Measurements from ENCODE around the gene SCFD2.
"Not testable (repeated sequence)": the region's sequence is repeated elsewhere in the genome, so short reads cannot be mapped to it uniquely, and the experiment has no call there.

SCFD2 gene

DNA sequence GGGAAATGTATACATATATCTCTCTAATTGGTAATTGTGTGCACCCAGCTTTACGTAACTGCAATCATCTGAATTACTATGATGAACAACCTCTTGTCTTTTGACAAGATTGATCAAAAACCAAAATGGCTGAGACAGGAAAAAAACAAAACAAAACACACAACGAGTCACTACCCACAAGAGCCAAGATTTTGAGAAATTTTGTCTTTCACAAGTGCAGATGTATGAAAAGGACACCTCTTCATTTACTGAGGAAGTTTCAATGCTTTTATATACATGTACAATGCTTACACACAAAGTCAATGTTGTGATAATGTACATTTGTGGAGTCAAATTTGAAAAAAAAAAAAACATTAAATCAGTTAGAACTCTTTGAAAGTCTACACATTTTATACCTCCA lies 224.6 kb downstream of the SCFD2 start:
- DNase-seq (ENCODE audit: low spot score), result no peak
- no peak for TF ChIP-seq CTCF (IDR thresholded peaks at IDR 0.05; ENCODE audit: extremely low read depth, missing control alignments)

GRCh38 chr4:53139256-53139655 lies 226.6 kb downstream of the SCFD2 start:
- DNase-seq (ENCODE audit: low spot score), result not testable (repeated sequence)

GRCh38 chr4:53137468-53137867 lies 228.4 kb downstream of the SCFD2 start:
- TF ChIP-seq CTCF (IDR thresholded peaks at IDR 0.05; ENCODE audit: extremely low read depth, missing control alignments), result no peak
- DNase-seq (ENCODE audit: low spot score), result no peak

DNA sequence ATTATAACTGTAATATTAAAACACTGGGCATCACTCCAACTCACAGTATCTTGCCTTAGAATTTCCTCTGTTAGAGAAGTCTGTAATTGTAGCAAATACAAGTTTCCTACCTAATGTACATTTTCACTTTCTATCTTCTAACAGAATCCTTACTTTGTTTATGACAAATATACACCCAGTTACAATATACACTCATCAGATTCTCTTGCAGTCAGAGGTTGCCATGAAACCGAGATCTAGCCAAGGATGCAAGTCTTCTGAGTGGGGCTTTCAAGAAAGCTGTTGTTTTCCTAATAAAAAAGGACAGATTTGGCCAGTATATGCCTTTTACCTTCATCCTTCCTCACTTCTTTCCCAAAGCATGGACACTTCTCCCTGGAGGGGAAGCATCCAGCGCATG lies 228.9 kb downstream of the SCFD2 start:
- no peak for TF ChIP-seq CTCF (IDR thresholded peaks at IDR 0.05; ENCODE audit: extremely low read depth, missing control alignments)
- no peak for DNase-seq (ENCODE audit: low spot score)

- peak; percentile 30 for DNase-seq (ENCODE audit: low spot score)
- TF ChIP-seq CTCF (IDR thresholded peaks at IDR 0.05; ENCODE audit: extremely low read depth, missing control alignments), result no peak
Measured at GRCh38 chr4:53132132-53132891, 233.5 kb downstream of the SCFD2 start.

GRCh38 chr4:53131562-53131925 lies 234.3 kb downstream of the SCFD2 start:
- no peak for TF ChIP-seq CTCF (IDR thresholded peaks at IDR 0.05; ENCODE audit: extremely low read depth, missing control alignments)
- no peak for DNase-seq (ENCODE audit: low spot score)

DNA sequence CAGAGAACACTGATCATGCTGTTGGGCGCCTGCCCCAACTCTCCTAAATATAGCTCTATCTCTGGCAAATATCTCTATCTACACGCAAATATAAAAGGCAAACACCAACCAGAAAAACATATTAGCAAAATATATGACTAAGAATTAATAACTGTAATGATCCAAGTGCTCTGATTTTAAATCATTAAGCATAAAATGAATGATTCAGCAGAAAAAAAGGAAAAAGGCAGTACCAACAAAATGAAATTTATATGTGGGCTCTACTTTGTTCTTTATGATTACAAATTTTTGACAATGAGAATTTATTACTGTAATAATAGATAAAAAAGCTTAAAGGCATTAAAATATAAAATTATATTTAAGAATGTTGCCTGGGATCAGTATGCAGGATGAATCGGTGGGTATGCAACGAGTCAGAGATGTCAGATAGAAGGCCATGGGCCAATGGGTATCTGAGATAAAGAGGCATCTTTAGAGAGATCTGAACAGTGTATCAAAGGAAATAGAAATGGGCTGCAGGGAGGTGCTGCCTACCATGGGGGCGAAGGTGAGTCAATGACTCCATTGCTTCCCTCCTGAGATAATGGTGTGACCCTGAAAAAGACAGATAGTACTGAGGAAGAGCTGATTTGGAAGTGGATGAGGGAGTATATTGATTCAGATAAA lies 234.8 kb downstream of the SCFD2 start:
- no peak for TF ChIP-seq CTCF (IDR thresholded peaks at IDR 0.05; ENCODE audit: extremely low read depth, missing control alignments)
- DNase-seq (ENCODE audit: low spot score), result no peak
